ENCODE data around the gene JMJD6. TPM values are rescaled to one million over a fixed set of nuclear protein-coding genes. Genes with fewer than 3 reads are reported as not detected.

The JMJD6 gene
- total and polyA plus RNA-seq, 9 of the 15 experiments (the other 6 are each of a cell fraction or from before 2014, with no cell fraction given), result 2.5 to 52.3 (median 36.3) TPM

DNA sequence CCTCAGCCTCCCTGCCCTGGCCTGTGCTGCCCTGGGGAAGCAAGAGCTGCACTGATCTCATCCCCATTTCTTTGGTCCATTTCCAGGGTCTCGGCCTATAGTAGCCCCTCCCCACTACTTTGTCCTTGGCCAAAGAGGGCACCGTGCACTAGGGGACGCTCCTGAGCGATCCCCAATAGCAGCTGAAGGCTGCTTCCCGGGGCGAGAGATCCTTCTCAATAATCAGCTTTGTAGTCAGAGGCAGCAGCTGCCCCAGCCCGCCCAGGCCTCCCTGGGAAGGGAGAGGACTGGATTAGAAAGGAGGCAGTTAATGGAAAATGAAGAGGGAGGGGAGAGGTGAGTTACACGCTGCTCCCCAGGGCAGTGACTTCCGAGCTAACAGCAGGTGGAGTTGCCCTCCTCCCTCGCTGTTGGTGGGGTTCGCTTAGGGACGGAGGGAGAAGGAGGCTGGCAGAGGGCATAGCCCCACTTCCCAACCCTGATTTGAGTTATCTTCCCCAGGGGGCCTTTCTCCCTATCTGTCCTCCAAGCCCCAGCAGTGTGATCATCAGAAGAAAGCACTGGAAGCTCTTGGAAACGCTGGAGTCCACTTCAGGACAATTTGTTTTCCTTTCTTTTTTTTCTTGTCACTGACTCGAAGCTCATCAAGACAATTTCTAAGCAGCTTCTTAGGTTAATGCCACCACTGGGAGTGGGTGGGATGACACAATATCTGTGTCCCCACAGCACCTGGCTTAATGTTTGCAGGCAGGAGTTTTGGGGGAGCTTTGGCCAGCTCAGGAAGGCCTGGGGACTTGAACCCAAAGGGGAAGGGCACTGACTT, 18.2 kb downstream of the JMJD6 start (continued):
- TF ChIP-seq ZNF12 (CRISPR knock-in tag; IDR thresholded peaks at IDR 0.05) (no peak), ZFX (CRISPR knock-in tag; IDR thresholded peaks at IDR 0.05) (0 out of 2 replicates have a peak, but pooled peaks have one; percentile 8), SNRNP70 (optimal IDR thresholded peaks at IDR 0.05; ENCODE audit: low read depth, low read length) (no peak), PHF20 (IDR thresholded peaks at IDR 0.05; ENCODE audit: partially characterized antibody) (no peak), ATF2 (CRISPR knock-in tag; IDR thresholded peaks at IDR 0.05) (no peak), ZNF655 (CRISPR knock-in tag; IDR thresholded peaks at IDR 0.05) (no peak), HNRNPLL (IDR thresholded peaks at IDR 0.05; ENCODE audit: low read depth, low read length, poor library complexity, severe bottlenecking) (no peak), MYC (IDR thresholded peaks at IDR 0.05; ENCODE audit: low read depth, low read length) (no peak), MYC (CRISPR knock-in tag; IDR thresholded peaks at IDR 0.05; ENCODE audit: borderline replicate concordance, low read depth) (no peak), MAZ (CRISPR knock-in tag; conservative IDR thresholded peaks at IDR 0.05 in 1 of 2, IDR thresholded peaks at IDR 0.05 in 1 of 2) (0 out of 4 replicates have a peak, but pooled peaks of 1 of the 2 experiments have one; percentile 14), ADNP (tag; IDR thresholded peaks at IDR 0.05) (no peak), ZBTB7A (IDR thresholded peaks at IDR 0.05; ENCODE audit: borderline replicate concordance, control insufficient read depth, low read depth, low read length) (peak; percentile 90), FOS (IDR thresholded peaks at IDR 0.05; ENCODE audit: extremely low read depth, insufficient read length) (no peak), YBX1 (IDR thresholded peaks at IDR 0.05) (no peak), ZNF696 (CRISPR knock-in tag; conservative IDR thresholded peaks at IDR 0.05) (no peak), RBM15 (IDR thresholded peaks at IDR 0.05; ENCODE audit: insufficient read depth, low read length) (no peak), ZNF274 (IDR thresholded peaks at IDR 0.05; ENCODE audit: borderline replicate concordance, low read depth, low read length) (no peak), ZC3H11A (IDR thresholded peaks at IDR 0.05; ENCODE audit: low read depth, low read length) (no peak), MAFG (tag; conservative IDR thresholded peaks at IDR 0.05) (no peak), ZNF124 (CRISPR knock-in tag; IDR thresholded peaks at IDR 0.05) (no peak), ZNF316 (IDR thresholded peaks at IDR 0.05) (no peak)
- TF ChIP-seq, protein P1, sequence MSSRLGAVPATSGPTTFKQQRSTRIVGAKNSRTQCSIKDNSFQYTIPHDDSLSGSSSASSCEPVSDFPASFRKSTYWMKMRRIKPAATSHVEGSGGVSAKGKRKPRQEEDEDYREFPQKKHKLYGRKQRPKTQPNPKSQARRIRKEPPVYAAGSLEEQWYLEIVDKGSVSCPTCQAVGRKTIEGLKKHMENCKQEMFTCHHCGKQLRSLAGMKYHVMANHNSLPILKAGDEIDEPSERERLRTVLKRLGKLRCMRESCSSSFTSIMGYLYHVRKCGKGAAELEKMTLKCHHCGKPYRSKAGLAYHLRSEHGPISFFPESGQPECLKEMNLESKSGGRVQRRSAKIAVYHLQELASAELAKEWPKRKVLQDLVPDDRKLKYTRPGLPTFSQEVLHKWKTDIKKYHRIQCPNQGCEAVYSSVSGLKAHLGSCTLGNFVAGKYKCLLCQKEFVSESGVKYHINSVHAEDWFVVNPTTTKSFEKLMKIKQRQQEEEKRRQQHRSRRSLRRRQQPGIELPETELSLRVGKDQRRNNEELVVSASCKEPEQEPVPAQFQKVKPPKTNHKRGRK (tag; IDR thresholded peaks at IDR 0.05), result no peak
- TF ChIP-seq, protein P2, sequence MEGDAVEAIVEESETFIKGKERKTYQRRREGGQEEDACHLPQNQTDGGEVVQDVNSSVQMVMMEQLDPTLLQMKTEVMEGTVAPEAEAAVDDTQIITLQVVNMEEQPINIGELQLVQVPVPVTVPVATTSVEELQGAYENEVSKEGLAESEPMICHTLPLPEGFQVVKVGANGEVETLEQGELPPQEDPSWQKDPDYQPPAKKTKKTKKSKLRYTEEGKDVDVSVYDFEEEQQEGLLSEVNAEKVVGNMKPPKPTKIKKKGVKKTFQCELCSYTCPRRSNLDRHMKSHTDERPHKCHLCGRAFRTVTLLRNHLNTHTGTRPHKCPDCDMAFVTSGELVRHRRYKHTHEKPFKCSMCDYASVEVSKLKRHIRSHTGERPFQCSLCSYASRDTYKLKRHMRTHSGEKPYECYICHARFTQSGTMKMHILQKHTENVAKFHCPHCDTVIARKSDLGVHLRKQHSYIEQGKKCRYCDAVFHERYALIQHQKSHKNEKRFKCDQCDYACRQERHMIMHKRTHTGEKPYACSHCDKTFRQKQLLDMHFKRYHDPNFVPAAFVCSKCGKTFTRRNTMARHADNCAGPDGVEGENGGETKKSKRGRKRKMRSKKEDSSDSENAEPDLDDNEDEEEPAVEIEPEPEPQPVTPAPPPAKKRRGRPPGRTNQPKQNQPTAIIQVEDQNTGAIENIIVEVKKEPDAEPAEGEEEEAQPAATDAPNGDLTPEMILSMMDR (IDR thresholded peaks at IDR 0.05 in 2 of 3, conservative IDR thresholded peaks at IDR 0.05 in 1 of 3; ENCODE audit: insufficient read depth in 2 of 3, low read depth in 1 of 3, low read length in 3 of 3), result peak; percentile 62 to 81 (median 64)
